HepG2 (cell line): ENCODE data around the gene POLE3. TPM values are rescaled to one million over a fixed set of nuclear protein-coding genes. Genes with fewer than 3 reads are reported as not detected.
A peak's percentile ranks its signal among the peaks of the same experiment; 100 is the strongest.

ENCODE experiments used
- ARNT ChIP-seq: fragments of 450-650 bp; IDR thresholded peaks from 2 replicates; pipeline ENCODE4 v1.6.1; 2017
- ATF1 ChIP-seq: IDR thresholded peaks from 2 replicates; pipeline ENCODE4 v1.6.1; 2016; ENCODE audit warnings: mild to moderate bottlenecking, control low read depth
- DMAP1 ChIP-seq: IDR thresholded peaks from 2 replicates; pipeline ENCODE4 v1.6.1; 2016
- ELF1 ChIP-seq: sonication (generic); formaldehyde crosslinking; IDR thresholded peaks from 2 replicates; pipeline ENCODE4 v1.4.0; 2020; ENCODE audit warnings: missing genetic modification reagents
- FIP1L1 ChIP-seq: fragments of 200-400 bp; formaldehyde crosslinking; IDR thresholded peaks from 2 replicates; pipeline ENCODE4 v1.6.1; 2018; ENCODE audit warnings: low read depth, mild to moderate bottlenecking, low read length, moderate library complexity, borderline replicate concordance; ENCODE audit not compliant: insufficient read depth
- GFI1 ChIP-seq: sonication (generic); formaldehyde crosslinking; IDR thresholded peaks from 2 replicates; pipeline ENCODE4 v1.5.0; 2020; ENCODE audit warnings: missing genetic modification reagents, mild to moderate bottlenecking, borderline replicate concordance
- GLI4 ChIP-seq: sonication (generic); formaldehyde crosslinking; IDR thresholded peaks from 2 replicates; pipeline ENCODE4 v1.5.1; 2020; ENCODE audit warnings: missing genetic modification reagents, mild to moderate bottlenecking, moderate library complexity, borderline replicate concordance
- HDAC6 ChIP-seq: fragments of 200-600 bp; sonication (generic); IDR thresholded peaks from 2 replicates; pipeline ENCODE4 v1.7.0; 2017; ENCODE audit warnings: mild to moderate bottlenecking, antibody characterized with exemption, low read length, low read depth
- MTERF4 ChIP-seq: sonication (generic); formaldehyde crosslinking; IDR thresholded peaks from 2 replicates; pipeline ENCODE4 v1.8.0; 2023; ENCODE audit warnings: mild to moderate bottlenecking, missing genetic modification reagents
- NR0B2 ChIP-seq: sonication (generic); formaldehyde crosslinking; IDR thresholded peaks from 2 replicates; pipeline ENCODE4 v1.4.0; 2020; ENCODE audit warnings: mild to moderate bottlenecking, missing genetic modification reagents
- NR2F2 ChIP-seq: IDR thresholded peaks from 2 replicates; pipeline ENCODE4 v1.6.1; 2012; ENCODE audit warnings: low read depth, inconsistent platforms, borderline replicate concordance
- POGK ChIP-seq: sonication (generic); formaldehyde crosslinking; conservative IDR thresholded peaks from 2 replicates; pipeline ENCODE4 v1.8.0; 2022; ENCODE audit warnings: mild to moderate bottlenecking, moderate library complexity, missing genetic modification reagents
- PPARG ChIP-seq: conservative IDR thresholded peaks from 2 replicates; pipeline ENCODE4 v1.6.1; 2016; ENCODE audit warnings: missing biosample characterization, missing genetic modification reagents
- PRDM4 ChIP-seq: sonication (generic); formaldehyde crosslinking; IDR thresholded peaks from 2 replicates; pipeline ENCODE4 v1.9.0; 2021; ENCODE audit warnings: missing genetic modification reagents, borderline replicate concordance
- PRMT3 ChIP-seq: sonication (generic); formaldehyde crosslinking; IDR thresholded peaks from 2 replicates; pipeline ENCODE4 v1.8.1; 2022; ENCODE audit warnings: low read depth, mild to moderate bottlenecking, moderate library complexity, missing genetic modification reagents, borderline replicate concordance
- SIX4 ChIP-seq: sonication (generic); formaldehyde crosslinking; IDR thresholded peaks from 2 replicates; pipeline ENCODE4 v1.4.0; 2020; ENCODE audit warnings: missing genetic modification reagents
- U2AF1 ChIP-seq: fragments of 200-400 bp; formaldehyde crosslinking; optimal IDR thresholded peaks from 2 replicates; pipeline ENCODE3; 2017; ENCODE audit warnings: mild to moderate bottlenecking, low read depth, low read length
- ZBTB44 ChIP-seq: sonication (generic); formaldehyde crosslinking; IDR thresholded peaks from 2 replicates; pipeline ENCODE4 v1.4.0; 2020; ENCODE audit warnings: missing genetic modification reagents
- ZFP41 ChIP-seq: sonication (generic); formaldehyde crosslinking; IDR thresholded peaks from 2 replicates; pipeline ENCODE4 v1.4.0; 2020; ENCODE audit warnings: mild to moderate bottlenecking, missing genetic modification reagents, borderline replicate concordance
- ZFP82 ChIP-seq: sonication (generic); formaldehyde crosslinking; IDR thresholded peaks from 2 replicates; pipeline ENCODE4 v1.5.1; 2020; ENCODE audit warnings: mild to moderate bottlenecking, missing genetic modification reagents, borderline replicate concordance
- ZNF496 ChIP-seq: sonication (generic); formaldehyde crosslinking; IDR thresholded peaks from 2 replicates; pipeline ENCODE4 v1.8.1; 2023; ENCODE audit warnings: mild to moderate bottlenecking, moderate library complexity, missing genetic modification reagents; ENCODE audit not compliant: insufficient replicate concordance
- ZNF660 ChIP-seq: sonication (generic); formaldehyde crosslinking; IDR thresholded peaks from 2 replicates; pipeline ENCODE4 v1.5.1; 2020; ENCODE audit warnings: mild to moderate bottlenecking, low read depth, missing genetic modification reagents, borderline replicate concordance
- polyA plus RNA-seq, 8 experiments: library from polyadenylated mRNA; depleted of rRNA in 3 of 8; stranded (reverse) in 7 of 8; unstranded in 1 of 8; fragments of >200 nt; fragmentation: Illumina TruSeq in 4 of 8; extraction: Trizol in 4 of 8; gene quantifications; 2 replicates each; pipeline versions ENCODE4 v1.2.1 to v1.2.3, GENCODE V29; 2011 to 2016; ENCODE audit warnings: low read depth in 4 of 8, missing spikeins in 1 of 8, mixed read lengths in 1 of 8; ENCODE audit not compliant: insufficient read depth in 1 of 8
- total RNA-seq, 5 experiments: library from RNA; depleted of rRNA; stranded (reverse); fragments of >200 nt; fragmentation: Illumina TruSeq; extraction: Trizol; gene quantifications; 2 replicates each; pipeline ENCODE4 v1.2.3, GENCODE V29; 2016; ENCODE audit warnings: low read depth in 1 of 5

Gene POLE3
- total and polyA plus RNA-seq, 2 of the 13 experiments (the other 11 are each of a cell fraction or from before 2014, with no cell fraction given), result 36.0 to 77.2 TPM

GRCh38 chr9:113387560-113388230 lies 22.8 kb downstream of the POLE3 start (continued):
- no peak for TF ChIP-seq PRDM4 (CRISPR knock-in tag)
- TF ChIP-seq U2AF1, result no peak
- TF ChIP-seq HDAC6, result no peak
- TF ChIP-seq ATF1 (CRISPR knock-in tag), result peak; percentile 45; the same call in 1 of the 2 replicates
- TF ChIP-seq POGK (CRISPR knock-in tag), result peak; percentile 72; the same call in 1 of the 2 replicates
- no peak for TF ChIP-seq ZNF660 (CRISPR knock-in tag)
- TF ChIP-seq ZFP82 (CRISPR knock-in tag), result no peak
- no peak for TF ChIP-seq MTERF4
- TF ChIP-seq GFI1 (CRISPR knock-in tag), result no peak
- no peak for TF ChIP-seq ELF1 (CRISPR knock-in tag)
- no peak for TF ChIP-seq SIX4
- TF ChIP-seq DMAP1 (CRISPR knock-in tag), result peak; percentile 72; the same call in 1 of the 2 replicates
- no peak for TF ChIP-seq ZNF496 (CRISPR knock-in tag)
- TF ChIP-seq PPARG, result peak; percentile 92
- TF ChIP-seq FIP1L1, result no peak
- no peak for TF ChIP-seq ZBTB44 (CRISPR knock-in tag)
- TF ChIP-seq ZFP41 (CRISPR knock-in tag), result no peak
- no peak for TF ChIP-seq PRMT3 (CRISPR knock-in tag)
- peak; percentile 89 for TF ChIP-seq NR2F2
- TF ChIP-seq NR0B2 (CRISPR knock-in tag), result no peak; the same call in 1 of the 2 replicates
- no peak; the same call in 1 of the 2 replicates for TF ChIP-seq GLI4
- TF ChIP-seq ARNT, result no peak
